RWPE1 (cell line): ENCODE results near the gene ZNF575.

Source experiments
- CTCF ChIA-PET: fragments of 350-600 bp; sonication (Branson Sonifier 250); formaldehyde crosslinking; extraction: SDS; loops from one replicate; lab custom pipeline; 2021; lab: Yijun Ruan, JAX
- POLR2A ChIA-PET: fragments of 400-600 bp; formaldehyde crosslinking; extraction: SDS; loops from one replicate; lab custom pipeline; 2020; ENCODE audit warnings: antibody characterized with exemption; ENCODE audit not compliant: low non-redundant PET; lab: Yijun Ruan, JAX
- DNase-seq: peaks from one replicate; pipeline ENCODE4 v3.0.0; 2012; ENCODE audit warnings: low spot score
- H3K27ac ChIP-seq: fragments of 450-650 bp; 2 replicates; pipeline ENCODE4 v1.5.1; 2017
- CTCF ChIP-seq: fragments of 450-650 bp; conservative IDR thresholded peaks from 2 replicates; pipeline ENCODE4 v1.5.1; 2017; ENCODE audit warnings: low read depth, mild to moderate bottlenecking

The ZNF575 gene

GRCh38 chr19:43553656-43554055 lies 20.7 kb downstream of the ZNF575 start:
- no peak for TF ChIP-seq CTCF
- ChIA-PET POLR2A (no interaction called here), CTCF (interaction anchor here (0.7 kb wide), 1 partner anchor 351 kb away, joined by 9 read pairs; no protein-coding TSS in a partner anchor)
- no peak overlapping the region for H3K27ac ChIP-seq
- DNase-seq = no peak

GRCh38 chr19:43554317-43554895 lies 21.4 kb downstream of the ZNF575 start:
- H3K27ac ChIP-seq = no peak overlapping the region
- ChIA-PET POLR2A (no interaction called here), CTCF (interaction anchor here (0.5 to 1.7 kb wide), 12 partner anchors 11 to 199 kb away, joined by 3 to 8 read pairs (median 4); no protein-coding TSS in a partner anchor)
- no peak for TF ChIP-seq CTCF
- no peak for DNase-seq

GRCh38 chr19:43555185-43555770 lies 22.3 kb downstream of the ZNF575 start:
- DNase-seq = peak; percentile 43
- CTCF ChIA-PET = interaction anchor here (0.5 to 1.7 kb wide), 14 partner anchors 10 to 255 kb away, joined by 3 to 8 read pairs (median 4); no protein-coding TSS in a partner anchor
- POLR2A ChIA-PET = no interaction called here
- H3K27ac ChIP-seq = no peak overlapping the region
- TF ChIP-seq CTCF = peak; percentile 69

GRCh38 chr19:43560687-43561086 lies 27.7 kb downstream of the ZNF575 start:
- peak overlapping the region; percentile 31 for H3K27ac ChIP-seq
- CTCF ChIA-PET = no interaction called here
- POLR2A ChIA-PET = interaction anchor here (0.7 kb wide), 1 partner anchor 239 kb away, joined by 4 read pairs; no protein-coding TSS in a partner anchor
- TF ChIP-seq CTCF = no peak
- DNase-seq = no peak

- TF ChIP-seq CTCF = no peak
- peak overlapping the region; percentile 31; the same call in 1 of the 2 replicates for H3K27ac ChIP-seq
- no peak for DNase-seq
- ChIA-PET POLR2A (interaction anchor here (0.7 kb wide), 1 partner anchor 32 kb away, joined by 6 read pairs; no protein-coding TSS in a partner anchor), CTCF (no interaction called here)
These were observed 28.4 kb downstream of the ZNF575 start for GRCh38 chr19:43561139-43561970.

GRCh38 chr19:43562226-43562697 lies 29.3 kb downstream of the ZNF575 start:
- H3K27ac ChIP-seq = peak overlapping the region; percentile 60
- TF ChIP-seq CTCF = no peak
- no peak for DNase-seq
- ChIA-PET POLR2A (no interaction called here), CTCF (interaction anchor here (0.5 kb wide), 1 partner anchor 23 kb away, joined by 3 read pairs; no protein-coding TSS in a partner anchor)
